Fibroblast of lung (primary cell): ENCODE data around the gene WDR4. TPM values are rescaled to one million over a fixed set of nuclear protein-coding genes. Genes with fewer than 3 reads are reported as not detected.

ENCODE experiments used
- DNase-seq, 2 donors: peaks; one replicate each; pipeline versions ENCODE4 v3.0.0 to v3.0.0-alpha.2; 2010; ENCODE audit warnings: low read depth in 2 of 2
- H2AFZ ChIP-seq: 2 replicates; pipeline ENCODE4 v1.5.1; 2012; ENCODE audit warnings: low read length, control low read depth, inconsistent platforms
- H3K27ac ChIP-seq: 2 replicates; pipeline ENCODE4 v1.5.1; 2011; ENCODE audit warnings: low read length, control low read depth; ENCODE audit not compliant: insufficient read depth
- H3K27me3 ChIP-seq: 2 replicates; pipeline ENCODE4 v1.5.1; 2011; ENCODE audit warnings: mild to moderate bottlenecking, low read length; ENCODE audit not compliant: control insufficient read depth, insufficient read depth
- H3K36me3 ChIP-seq: 2 replicates; pipeline ENCODE4 v1.5.1; 2011; ENCODE audit warnings: low read length; ENCODE audit not compliant: control insufficient read depth, insufficient read depth
- H3K4me1 ChIP-seq: 2 replicates; pipeline ENCODE4 v1.5.1; 2011; ENCODE audit warnings: low read length; ENCODE audit not compliant: control insufficient read depth, insufficient read depth; ENCODE audit errors: extremely low read depth
- H3K4me2 ChIP-seq: 2 replicates; pipeline ENCODE4 v1.5.1; 2011; ENCODE audit warnings: low read length, control low read depth; ENCODE audit not compliant: insufficient read depth; ENCODE audit errors: extremely low read depth
- H3K4me3 ChIP-seq, 4 experiments: fragments of 200-600 bp in 1 of 4; sonication (generic) in 1 of 4; replicated peaks in 1 of 4; 2 replicates each; pipeline ENCODE4 v1.5.1; 2011 to 2016; ENCODE audit warnings: low read length in 4 of 4, low read depth in 3 of 4, mild to moderate bottlenecking in 3 of 4, control low read depth in 2 of 4, inconsistent platforms in 1 of 4, mixed read lengths in 1 of 4; ENCODE audit not compliant: insufficient read depth in 1 of 4; ENCODE audit errors: control extremely low read depth in 1 of 4
- H3K79me2 ChIP-seq: 2 replicates; pipeline ENCODE4 v1.5.1; 2012; ENCODE audit warnings: mild to moderate bottlenecking, low read length, inconsistent platforms; ENCODE audit not compliant: control insufficient read depth, insufficient read depth
- H3K9ac ChIP-seq: 2 replicates; pipeline ENCODE4 v1.5.1; 2011; ENCODE audit warnings: mild to moderate bottlenecking, low read length, control low read depth; ENCODE audit not compliant: insufficient read depth
- H3K9me3 ChIP-seq: 2 replicates; pipeline ENCODE4 v1.5.1; 2012; ENCODE audit warnings: low read depth, low read length; ENCODE audit not compliant: control insufficient read depth, insufficient read depth
- H4K20me1 ChIP-seq: 2 replicates; pipeline ENCODE4 v1.5.1; 2011; ENCODE audit warnings: low read length; ENCODE audit not compliant: control insufficient read depth, insufficient read depth; ENCODE audit errors: extremely low read depth
- EZH2 ChIP-seq: IDR thresholded peaks from 2 replicates; pipeline ENCODE4 v1.5.1; 2012; ENCODE audit warnings: low read length, control low read depth, mild to moderate bottlenecking; ENCODE audit errors: missing control alignments
- polyA plus RNA-seq, 2 donors: library from polyadenylated mRNA; depleted of rRNA in 1 of 2; stranded (reverse) in 1 of 2; unstranded in 1 of 2; fragments of >200 nt; gene quantifications; 2 replicates each; pipeline ENCODE4 v1.2.1, GENCODE V29; 2011 to 2012; ENCODE audit warnings: missing spikeins in 1 of 2
- total RNA-seq: library from RNA; depleted of rRNA; stranded (reverse); fragments of >200 nt; gene quantifications from 2 replicates; pipeline ENCODE4 v1.2.1, GENCODE V29; 2014
- TF ChIP-seq, protein P1 (sequence below), 2 donors: IDR thresholded peaks in 1 of 2; conservative IDR thresholded peaks in 1 of 2; 1 replicate in 1 of 2; 2 replicates in 1 of 2; pipeline ENCODE4 v1.5.1; 2011 to 2012; ENCODE audit warnings: low read length in 2 of 2, control low read depth in 1 of 2, inconsistent platforms in 1 of 2, low read depth in 1 of 2, mild to moderate bottlenecking in 1 of 2

Gene WDR4
- total and polyA plus RNA-seq, 2 donors (not counting 1 experiment from before 2014, with no cell fraction given), result 8.2 to 10.2 TPM

DNA sequence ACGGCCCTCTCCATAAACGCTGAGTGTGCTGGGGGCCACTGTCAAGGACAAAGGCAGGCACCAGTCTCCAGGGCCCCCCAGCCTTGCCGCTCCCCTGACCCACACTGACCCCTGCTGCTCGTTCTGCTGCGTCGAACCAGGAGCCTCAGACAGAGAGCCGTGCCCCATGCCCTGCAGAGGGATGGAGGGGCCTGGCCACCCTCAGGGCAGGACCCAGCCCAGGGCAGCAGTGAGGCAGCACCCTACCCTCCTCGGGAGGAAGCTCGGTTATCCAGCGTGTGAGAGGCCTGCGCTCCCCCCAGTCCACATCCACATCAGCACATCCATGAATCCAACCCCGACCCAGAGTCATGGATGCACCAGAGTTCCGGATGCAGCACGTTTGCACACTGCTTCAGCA, 15.1 kb downstream of the WDR4 start:
- Histone ChIP-seq H3K27ac (no peak overlapping the region), H4K20me1 (no peaks in the 10 kb centered on the region), H3K79me2 (peaks cover 49% of the 10 kb centered on the region), H2AFZ (no peak overlapping the region), H3K4me1 (no peaks in the 10 kb centered on the region), H3K9me3 (no peaks in the 10 kb centered on the region), H3K27me3 (no peaks in the 10 kb centered on the region), H3K36me3 (peaks cover 22% of the 10 kb centered on the region), H3K4me3 (no peak overlapping the region), H3K4me2 (no peak overlapping the region), H3K9ac (no peak overlapping the region)
- no peak for DNase-seq
- no peak for TF ChIP-seq EZH2
- TF ChIP-seq, protein P1, sequence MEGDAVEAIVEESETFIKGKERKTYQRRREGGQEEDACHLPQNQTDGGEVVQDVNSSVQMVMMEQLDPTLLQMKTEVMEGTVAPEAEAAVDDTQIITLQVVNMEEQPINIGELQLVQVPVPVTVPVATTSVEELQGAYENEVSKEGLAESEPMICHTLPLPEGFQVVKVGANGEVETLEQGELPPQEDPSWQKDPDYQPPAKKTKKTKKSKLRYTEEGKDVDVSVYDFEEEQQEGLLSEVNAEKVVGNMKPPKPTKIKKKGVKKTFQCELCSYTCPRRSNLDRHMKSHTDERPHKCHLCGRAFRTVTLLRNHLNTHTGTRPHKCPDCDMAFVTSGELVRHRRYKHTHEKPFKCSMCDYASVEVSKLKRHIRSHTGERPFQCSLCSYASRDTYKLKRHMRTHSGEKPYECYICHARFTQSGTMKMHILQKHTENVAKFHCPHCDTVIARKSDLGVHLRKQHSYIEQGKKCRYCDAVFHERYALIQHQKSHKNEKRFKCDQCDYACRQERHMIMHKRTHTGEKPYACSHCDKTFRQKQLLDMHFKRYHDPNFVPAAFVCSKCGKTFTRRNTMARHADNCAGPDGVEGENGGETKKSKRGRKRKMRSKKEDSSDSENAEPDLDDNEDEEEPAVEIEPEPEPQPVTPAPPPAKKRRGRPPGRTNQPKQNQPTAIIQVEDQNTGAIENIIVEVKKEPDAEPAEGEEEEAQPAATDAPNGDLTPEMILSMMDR (conservative IDR thresholded peaks at IDR 0.05 in 1 of 2, IDR thresholded peaks at IDR 0.05 in 1 of 2; ENCODE audit: low read depth in 1 of 2, low read length in 2 of 2), result no peak

DNA sequence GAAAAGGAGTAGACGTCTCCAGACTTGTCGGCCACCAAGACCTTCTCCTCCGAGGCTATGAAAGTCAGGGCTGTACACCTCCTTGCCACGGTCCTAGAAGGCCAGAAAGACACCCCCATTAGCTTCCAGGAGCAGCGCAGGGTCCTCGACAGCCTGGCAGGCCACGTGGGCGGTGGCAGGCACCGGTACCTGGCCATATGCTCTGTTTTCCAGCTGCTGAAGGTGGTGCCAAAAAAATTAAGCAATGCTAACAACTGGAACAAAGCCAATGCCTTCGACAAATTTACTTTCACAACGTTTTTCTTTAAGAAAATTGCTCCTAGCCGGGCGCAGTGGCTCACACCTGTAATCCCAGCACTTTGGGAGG, 15.9 kb downstream of the WDR4 start:
- Histone ChIP-seq H3K4me3 (no peak overlapping the region), H3K9ac (no peak overlapping the region), H3K4me2 (no peak overlapping the region), H3K79me2 (peaks cover 46% of the 10 kb centered on the region), H3K27me3 (no peaks in the 10 kb centered on the region), H3K27ac (no peak overlapping the region), H2AFZ (no peak overlapping the region), H3K4me1 (no peaks in the 10 kb centered on the region), H4K20me1 (no peaks in the 10 kb centered on the region), H3K36me3 (peaks cover 27% of the 10 kb centered on the region), H3K9me3 (no peaks in the 10 kb centered on the region)
- no peak for TF ChIP-seq EZH2
- TF ChIP-seq, protein P1 (conservative IDR thresholded peaks at IDR 0.05 in 1 of 2, IDR thresholded peaks at IDR 0.05 in 1 of 2; ENCODE audit: low read depth in 1 of 2, low read length in 2 of 2), result no peak
- DNase-seq, result no peak

DNA sequence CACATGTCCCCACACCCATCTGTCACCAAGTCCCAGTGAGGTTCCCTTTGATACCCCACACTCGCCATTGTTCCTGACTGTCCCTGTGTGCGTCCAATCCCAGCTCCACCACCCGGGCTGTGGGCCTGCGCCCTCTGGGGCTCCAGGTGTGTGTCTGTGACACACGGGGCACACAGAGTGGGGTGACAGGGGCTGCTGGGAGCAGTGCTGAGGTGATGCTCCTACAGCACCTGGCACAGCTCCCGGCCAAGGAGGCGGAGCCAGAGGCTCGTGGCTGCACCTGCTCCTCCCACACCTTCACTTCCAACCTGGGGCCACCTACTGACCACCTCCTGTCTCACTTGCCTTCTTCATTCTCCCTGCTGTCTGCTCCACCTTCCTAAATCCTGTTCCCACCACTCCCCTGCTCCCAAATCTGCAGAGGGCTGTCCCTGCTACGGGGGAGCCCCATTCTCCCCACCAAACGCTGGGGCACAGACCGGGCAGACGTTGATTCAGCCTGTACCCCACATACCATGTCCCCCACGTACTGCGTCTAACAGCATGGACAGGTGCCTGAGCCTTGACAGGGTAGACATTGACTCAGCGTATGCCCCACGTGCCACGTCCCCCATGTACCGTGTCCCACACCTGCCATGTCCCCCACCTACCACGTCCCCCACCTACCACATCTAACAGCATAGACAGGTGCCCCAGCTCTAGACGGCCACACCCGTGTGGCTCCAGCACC, 16.4 kb downstream of the WDR4 start:
- Histone ChIP-seq H3K9ac (no peak overlapping the region), H3K4me2 (no peak overlapping the region), H3K9me3 (no peaks in the 10 kb centered on the region), H2AFZ (no peak overlapping the region), H3K4me3 (no peak overlapping the region), H4K20me1 (no peaks in the 10 kb centered on the region), H3K27me3 (no peaks in the 10 kb centered on the region), H3K79me2 (peaks cover 40% of the 10 kb centered on the region), H3K27ac (no peak overlapping the region), H3K36me3 (peaks cover 27% of the 10 kb centered on the region), H3K4me1 (no peaks in the 10 kb centered on the region)
- TF ChIP-seq, protein P1 (conservative IDR thresholded peaks at IDR 0.05 in 1 of 2, IDR thresholded peaks at IDR 0.05 in 1 of 2; ENCODE audit: low read depth in 1 of 2, low read length in 2 of 2), result no peak
- no peak for TF ChIP-seq EZH2
- no peak for DNase-seq
